GM18499 (cell line): ENCODE data around the gene TEAD4.
"Not testable (repeated sequence)": the region's sequence is repeated elsewhere in the genome, so short reads cannot be mapped to it uniquely, and the experiment has no call there.

Experiments
- ATAC-seq: cut with Tn5 transposase; IDR thresholded peaks from one replicate; pipeline ENCODE4 v1.9.1; 2021; ENCODE audit warnings: moderate number of reproducible peaks; ENCODE audit not compliant: insufficient read depth, unreplicated experiment

Gene TEAD4

GRCh38 chr12:3042826-3043225 lies 83.6 kb downstream of the TEAD4 start:
- ATAC-seq, result no peak

- no peak for ATAC-seq
These were observed 84.2 kb downstream of the TEAD4 start for GRCh38 chr12:3043406-3043805.

GRCh38 chr12:3044141-3044630 lies 85.0 kb downstream of the TEAD4 start:
- ATAC-seq, result no peak

GRCh38 chr12:3045494-3045893 lies 86.3 kb downstream of the TEAD4 start:
- ATAC-seq, result no peak

- ATAC-seq, result no peak
These were observed 86.8 kb downstream of the TEAD4 start for GRCh38 chr12:3045989-3046388.

GRCh38 chr12:3046441-3047200 lies 87.4 kb downstream of the TEAD4 start:
- ATAC-seq, result no peak

- no peak for ATAC-seq
These were observed 88.8 kb downstream of the TEAD4 start for GRCh38 chr12:3047961-3048360.

- no peak for ATAC-seq
These were observed 89.3 kb downstream of the TEAD4 start for GRCh38 chr12:3048540-3048939.

GRCh38 chr12:3049176-3049575 lies 90.0 kb downstream of the TEAD4 start:
- no peak for ATAC-seq

- no peak for ATAC-seq
These were observed 90.5 kb downstream of the TEAD4 start for GRCh38 chr12:3049611-3050249.

GRCh38 chr12:3054374-3054773 lies 95.2 kb downstream of the TEAD4 start:
- no peak for ATAC-seq

GRCh38 chr12:3055026-3055703 lies 96.0 kb downstream of the TEAD4 start:
- no peak for ATAC-seq

- no peak for ATAC-seq
These were observed 96.7 kb downstream of the TEAD4 start for GRCh38 chr12:3055704-3056467.

GRCh38 chr12:3061059-3061458 lies 101.9 kb downstream of the TEAD4 start:
- no peak for ATAC-seq

GRCh38 chr12:3061501-3062215 lies 102.5 kb downstream of the TEAD4 start:
- no peak for ATAC-seq

GRCh38 chr12:3065300-3065699 lies 106.1 kb downstream of the TEAD4 start:
- no peak for ATAC-seq

GRCh38 chr12:3065846-3066245 lies 106.6 kb downstream of the TEAD4 start:
- not testable (repeated sequence) for ATAC-seq

GRCh38 chr12:3069714-3070113 lies 110.5 kb downstream of the TEAD4 start:
- ATAC-seq, result no peak

GRCh38 chr12:3071107-3071506 lies 111.9 kb downstream of the TEAD4 start:
- no peak for ATAC-seq

GRCh38 chr12:3071710-3072109 lies 112.5 kb downstream of the TEAD4 start:
- ATAC-seq, result no peak
